Measurements from ENCODE around the gene IL19. TPM values are rescaled to one million over a fixed set of nuclear protein-coding genes. Genes with fewer than 3 reads are reported as not detected.

Gene IL19
- total RNA-seq, 1 donor, result 1.7 TPM

DNA sequence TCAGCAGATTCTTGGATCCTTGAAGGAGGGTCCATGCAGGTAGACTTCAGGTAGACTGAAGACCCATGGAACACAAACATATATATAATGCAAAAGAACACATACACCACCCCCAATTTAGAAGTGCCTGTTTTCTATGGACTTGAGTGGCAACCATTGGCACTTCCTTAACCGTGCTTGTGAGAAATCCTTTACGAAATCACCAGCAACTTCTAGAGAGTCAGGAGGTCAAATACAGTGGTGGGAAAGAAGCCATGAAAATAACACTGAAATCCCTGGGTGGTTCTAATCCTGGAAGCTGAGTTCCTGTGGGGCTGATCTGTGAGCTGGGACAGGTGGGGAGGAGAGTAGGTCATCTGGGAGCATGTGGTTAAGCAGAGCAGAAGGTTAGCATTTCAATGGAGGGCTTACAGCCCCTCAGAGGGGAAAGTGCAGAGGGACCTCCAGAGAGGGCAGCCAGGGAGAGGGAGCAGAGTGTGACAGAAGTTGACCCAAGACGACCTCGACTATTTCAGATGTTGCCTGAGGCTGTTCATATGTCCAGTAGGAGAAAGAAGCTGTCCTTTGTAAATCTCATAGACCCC is 14.7 kb downstream of the IL19 start:
- no peak overlapping the region for H3K4me3 ChIP-seq (ENCODE audit: low read depth, low read length)
- TF ChIP-seq, protein P1, sequence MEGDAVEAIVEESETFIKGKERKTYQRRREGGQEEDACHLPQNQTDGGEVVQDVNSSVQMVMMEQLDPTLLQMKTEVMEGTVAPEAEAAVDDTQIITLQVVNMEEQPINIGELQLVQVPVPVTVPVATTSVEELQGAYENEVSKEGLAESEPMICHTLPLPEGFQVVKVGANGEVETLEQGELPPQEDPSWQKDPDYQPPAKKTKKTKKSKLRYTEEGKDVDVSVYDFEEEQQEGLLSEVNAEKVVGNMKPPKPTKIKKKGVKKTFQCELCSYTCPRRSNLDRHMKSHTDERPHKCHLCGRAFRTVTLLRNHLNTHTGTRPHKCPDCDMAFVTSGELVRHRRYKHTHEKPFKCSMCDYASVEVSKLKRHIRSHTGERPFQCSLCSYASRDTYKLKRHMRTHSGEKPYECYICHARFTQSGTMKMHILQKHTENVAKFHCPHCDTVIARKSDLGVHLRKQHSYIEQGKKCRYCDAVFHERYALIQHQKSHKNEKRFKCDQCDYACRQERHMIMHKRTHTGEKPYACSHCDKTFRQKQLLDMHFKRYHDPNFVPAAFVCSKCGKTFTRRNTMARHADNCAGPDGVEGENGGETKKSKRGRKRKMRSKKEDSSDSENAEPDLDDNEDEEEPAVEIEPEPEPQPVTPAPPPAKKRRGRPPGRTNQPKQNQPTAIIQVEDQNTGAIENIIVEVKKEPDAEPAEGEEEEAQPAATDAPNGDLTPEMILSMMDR (IDR thresholded peaks at IDR 0.05; ENCODE audit: insufficient read depth, low read depth, low read length), result no peak
- no peak for DNase-seq (ENCODE audit: low read depth)

DNA sequence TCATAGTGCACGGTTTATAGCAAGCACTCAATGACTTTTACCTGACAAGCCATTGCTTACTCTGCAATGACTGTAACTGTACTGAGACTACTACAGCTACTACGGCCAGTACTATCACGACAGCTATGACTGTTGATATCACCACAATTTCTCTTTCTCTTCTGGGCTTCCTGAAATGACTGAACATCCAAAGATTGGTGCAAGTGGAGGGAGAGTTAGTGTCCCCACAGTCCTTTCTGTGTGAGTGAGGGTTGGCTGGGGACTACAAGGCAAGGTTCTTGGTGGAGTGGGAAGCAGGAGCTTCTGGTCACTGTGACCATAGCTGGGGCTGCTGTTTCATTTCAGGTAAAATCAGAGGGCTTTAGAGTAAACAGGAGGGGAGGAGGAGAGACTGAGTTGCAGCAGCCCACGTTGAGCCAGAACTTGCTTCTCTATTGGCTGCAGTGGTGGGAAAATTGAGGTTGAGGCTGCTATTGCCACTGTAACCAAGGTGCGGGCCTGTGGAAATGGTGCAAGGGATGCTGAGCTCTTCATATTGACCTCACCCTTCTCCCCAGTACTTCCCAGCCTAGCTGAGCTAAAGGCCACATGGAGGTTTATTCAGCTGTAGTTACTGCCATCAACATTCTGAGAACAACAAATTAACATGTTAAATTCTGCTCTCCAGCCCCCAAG is 15.8 kb downstream of the IL19 start:
- no peak overlapping the region for H3K4me3 ChIP-seq (ENCODE audit: low read depth, low read length)
- no peak for DNase-seq (ENCODE audit: low read depth)
- TF ChIP-seq, protein P1 (IDR thresholded peaks at IDR 0.05; ENCODE audit: insufficient read depth, low read depth, low read length), result no peak

DNA sequence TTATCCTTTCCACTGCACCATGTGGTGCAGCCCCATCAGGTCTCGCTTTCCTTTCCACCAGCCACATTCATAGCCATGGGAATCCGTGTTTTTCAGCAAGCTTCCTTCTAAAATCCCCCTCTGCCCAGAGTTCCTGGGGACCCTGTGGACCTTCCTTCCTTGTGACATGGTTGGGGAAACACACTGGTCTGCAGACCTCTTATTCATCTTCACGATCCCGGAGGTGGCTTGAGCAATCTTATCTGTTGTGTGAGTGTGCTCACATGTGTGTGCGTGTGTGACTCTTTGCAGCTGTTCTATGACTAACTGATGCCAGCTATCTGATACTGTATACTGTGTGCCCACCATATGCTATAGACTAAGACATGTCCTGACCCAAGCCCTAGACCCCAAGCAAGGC is 17.3 kb downstream of the IL19 start:
- TF ChIP-seq, protein P1 (IDR thresholded peaks at IDR 0.05; ENCODE audit: insufficient read depth, low read depth, low read length), result no peak
- no peak overlapping the region for H3K4me3 ChIP-seq (ENCODE audit: low read depth, low read length)
- no peak for DNase-seq (ENCODE audit: low read depth)

DNA sequence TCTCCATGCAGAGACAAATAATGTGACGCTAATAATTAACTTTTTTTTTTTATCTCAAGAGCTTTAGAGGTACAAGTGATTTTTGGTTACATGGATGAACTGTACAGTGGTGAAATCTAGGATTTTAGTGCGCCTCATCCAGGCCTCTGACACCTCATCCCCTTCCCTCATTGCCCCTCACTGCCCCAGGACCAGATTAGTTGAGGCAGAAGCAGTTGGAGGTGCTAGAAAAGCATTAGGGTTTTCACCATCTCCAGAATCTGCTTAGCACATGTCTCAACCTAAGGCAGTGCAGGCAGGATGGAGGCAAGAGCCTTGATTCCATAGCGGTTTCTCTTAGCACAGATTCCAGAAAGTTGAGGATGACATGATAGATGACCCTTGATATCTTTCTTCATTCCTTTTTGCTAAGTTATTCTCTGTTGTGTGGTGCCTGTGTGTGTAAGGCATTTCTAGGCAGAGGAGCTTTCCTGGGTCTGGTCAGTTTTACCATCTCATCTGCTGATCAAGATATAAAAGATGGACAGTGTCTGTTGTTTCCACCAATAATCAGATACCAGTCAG is 18.0 kb downstream of the IL19 start:
- no peak overlapping the region for H3K4me3 ChIP-seq (ENCODE audit: low read depth, low read length)
- no peak for DNase-seq (ENCODE audit: low read depth)
- TF ChIP-seq, protein P1 (IDR thresholded peaks at IDR 0.05; ENCODE audit: insufficient read depth, low read depth, low read length), result no peak

DNA sequence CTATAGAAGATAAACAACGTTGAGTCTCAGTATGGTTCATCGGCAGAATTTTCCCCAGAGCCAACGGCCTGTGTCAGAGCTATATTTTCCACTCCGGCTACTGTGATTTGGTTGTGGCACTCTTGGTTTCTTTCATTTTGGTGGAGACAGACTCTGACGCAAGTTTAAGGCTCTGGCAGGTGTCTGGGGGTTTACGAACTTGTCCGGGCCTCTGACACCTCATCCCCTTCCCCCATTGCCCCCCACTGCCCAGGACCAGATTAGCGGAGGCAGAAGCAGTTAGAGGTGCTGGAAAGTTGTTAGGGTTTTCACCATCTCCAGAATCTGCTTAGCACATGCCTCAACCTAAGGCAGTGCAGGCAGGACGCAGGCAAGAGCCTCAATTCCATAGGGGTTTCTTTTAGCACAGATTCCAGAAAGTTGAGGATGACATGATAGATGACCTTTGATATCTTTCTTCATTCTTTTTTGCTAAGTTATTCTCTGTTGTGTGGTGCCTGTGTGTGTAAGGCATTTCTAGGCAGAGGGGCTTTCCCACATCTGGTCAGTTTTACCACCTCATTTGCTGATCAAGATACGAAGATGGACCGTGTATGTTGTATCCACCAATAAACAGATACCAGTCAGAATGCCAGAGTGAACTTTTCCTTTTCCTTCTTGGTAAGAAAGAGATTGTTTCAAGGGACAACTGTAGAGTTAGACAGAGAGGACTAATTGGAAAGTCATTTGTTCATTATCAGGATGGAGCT is 20.1 kb downstream of the IL19 start:
- DNase-seq (ENCODE audit: low read depth), result no peak
- H3K4me3 ChIP-seq (ENCODE audit: low read depth, low read length), result no peak overlapping the region
- TF ChIP-seq, protein P1 (IDR thresholded peaks at IDR 0.05; ENCODE audit: insufficient read depth, low read depth, low read length), result no peak

DNA sequence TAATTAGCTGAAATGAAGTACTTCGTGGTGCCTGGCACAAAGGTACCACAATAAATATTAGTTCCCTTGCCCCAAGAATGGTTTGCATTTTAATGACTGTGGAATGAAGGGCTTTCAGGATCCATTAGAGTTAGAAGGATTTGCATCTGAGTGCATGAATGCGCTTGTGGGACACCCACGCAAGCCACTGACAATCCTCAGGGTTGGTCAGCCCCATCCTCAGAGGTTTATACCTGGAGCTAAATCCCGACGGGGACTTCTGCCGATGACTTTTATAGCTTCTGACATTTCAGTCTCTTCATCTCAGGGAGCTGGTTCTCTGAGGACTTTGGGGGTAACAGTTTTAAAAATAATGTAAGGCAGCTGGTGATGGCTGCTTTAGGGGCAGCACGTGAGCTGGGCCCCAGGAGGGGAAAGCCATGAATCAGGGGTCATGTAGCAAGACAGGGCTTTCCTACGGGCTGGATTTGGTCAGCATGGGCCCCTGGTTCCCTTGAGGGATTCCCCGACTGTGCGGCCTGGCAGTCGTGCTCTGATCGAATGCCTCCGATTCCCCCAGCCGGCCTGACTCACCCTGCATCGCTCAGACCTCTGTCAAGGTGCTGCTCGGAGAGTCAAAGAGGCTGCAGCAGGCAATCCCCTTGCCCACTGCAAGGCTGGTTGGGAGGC is 22.5 kb downstream of the IL19 start:
- no peak overlapping the region for H3K4me3 ChIP-seq (ENCODE audit: low read depth, low read length)
- DNase-seq (ENCODE audit: low read depth), result no peak
- TF ChIP-seq, protein P1 (IDR thresholded peaks at IDR 0.05; ENCODE audit: insufficient read depth, low read depth, low read length), result no peak
